Endothelial cell of umbilical vein (primary cell): ENCODE results near the gene PCGF3. TPM values are rescaled to one million over a fixed set of nuclear protein-coding genes. Genes with fewer than 3 reads are reported as not detected.

Experiments used
- Bru-seq: library from RNA; stranded (reverse); fragments of 400-500 nt; gene quantifications from one replicate; lab custom pipeline; 2021; lab: Mats Ljungman, UMichigan
- BruChase-seq, 2 experiments: library from RNA; stranded (reverse); fragments of 400-500 nt; gene quantifications; one replicate each; lab custom pipeline; 2021; lab: Mats Ljungman, UMichigan
- BruUV-seq: library from RNA; stranded (reverse); fragments of 400-500 nt; replicated peaks from 2 replicates; lab custom pipeline; 2021; lab: Mats Ljungman, UMichigan
- CTCF ChIA-PET: fragments of 300-600, 350-600 bp; sonication (Branson Sonifier 250); formaldehyde crosslinking; loops from one replicate; lab custom pipeline; 2021; ENCODE audit warnings: antibody characterized with exemption, inconsistent platforms; lab: Charles Lee
- POLR2A ChIA-PET: fragments of 300-600, 350-600 bp; sonication (Branson Sonifier 250); formaldehyde crosslinking; loops from one replicate; lab custom pipeline; 2021; ENCODE audit warnings: antibody characterized with exemption, inconsistent platforms; lab: Charles Lee
- DNase-seq: peaks from one replicate; pipeline ENCODE4 v3.0.0-alpha.2; 2011; ENCODE audit warnings: low read depth, low spot score
- FAIRE-seq: peaks from 2 replicates; lab custom pipeline; 2011; peaks lifted over from hg19 to GRCh38; lab: Jason Lieb, UNC
- H2AFZ ChIP-seq: 2 replicates; pipeline ENCODE4 v1.6.0; 2012; ENCODE audit warnings: low read depth, low read length, control low read depth, inconsistent platforms
- H3K27ac ChIP-seq: 2 replicates; pipeline ENCODE4 v1.5.1; 2011; ENCODE audit warnings: low read depth, mild to moderate bottlenecking, control low read depth, low read length, moderate library complexity; ENCODE audit not compliant: insufficient read depth
- H3K27me3 ChIP-seq, 2 experiments: 2 replicates each; pipeline versions ENCODE4 v1.6.0 to v1.6.1; 2011; ENCODE audit warnings: low read length in 2 of 2, mixed read lengths in 1 of 2; ENCODE audit not compliant: control insufficient read depth in 2 of 2, insufficient read depth in 2 of 2
- H3K36me3 ChIP-seq, 2 experiments: 2 replicates in 1 of 2; 3 replicates in 1 of 2; pipeline ENCODE4 v1.5.1; 2011; ENCODE audit warnings: low read length in 2 of 2, mild to moderate bottlenecking in 1 of 2, moderate library complexity in 1 of 2; ENCODE audit not compliant: control insufficient read depth in 2 of 2, insufficient read depth in 2 of 2; ENCODE audit errors: extremely low read depth in 1 of 2
- H3K4me1 ChIP-seq: 3 replicates; pipeline ENCODE4 v1.5.1; 2011; ENCODE audit warnings: mild to moderate bottlenecking, low read length; ENCODE audit not compliant: control insufficient read depth, insufficient read depth; ENCODE audit errors: extremely low read depth
- H3K4me2 ChIP-seq: 2 replicates; pipeline ENCODE4 v1.6.1; 2011; ENCODE audit warnings: low read length, control low read depth, mixed read lengths; ENCODE audit not compliant: insufficient read depth
- H3K4me3 ChIP-seq, 3 experiments: fragments of 200-600 bp in 1 of 3; sonication (generic), shearing (Covaris generic) in 1 of 3; replicated peaks in 1 of 3; 2 replicates each; pipeline ENCODE4 v1.5.1; 2011 to 2016; ENCODE audit warnings: control low read depth in 3 of 3, low read length in 3 of 3, mild to moderate bottlenecking in 2 of 3, inconsistent platforms in 1 of 3, low read depth in 1 of 3, moderate library complexity in 1 of 3; ENCODE audit not compliant: insufficient read depth in 1 of 3
- H3K79me2 ChIP-seq: 2 replicates; pipeline ENCODE4 v1.6.0; 2012; ENCODE audit warnings: low read length, inconsistent platforms; ENCODE audit not compliant: control insufficient read depth, insufficient read depth
- H3K9ac ChIP-seq: replicated peaks from 2 replicates; pipeline ENCODE3; 2011; ENCODE audit warnings: low read length, control low read depth; ENCODE audit not compliant: insufficient read depth; ENCODE audit errors: extremely low read depth
- H3K9me1 ChIP-seq: replicated peaks from 3 replicates; pipeline ENCODE4 v1.6.0; 2011; ENCODE audit warnings: mild to moderate bottlenecking, low read length; ENCODE audit not compliant: control insufficient read depth, insufficient read depth; ENCODE audit errors: extremely low read depth
- H3K9me3 ChIP-seq: replicated peaks from 2 replicates; pipeline ENCODE4 v1.5.1; 2012; ENCODE audit warnings: low read length, inconsistent platforms; ENCODE audit not compliant: control insufficient read depth, insufficient read depth
- H4K20me1 ChIP-seq: replicated peaks from 2 replicates; pipeline ENCODE3; 2011; ENCODE audit warnings: mild to moderate bottlenecking, low read length; ENCODE audit not compliant: control insufficient read depth, insufficient read depth; ENCODE audit errors: extremely low read depth
- EZH2 ChIP-seq: IDR thresholded peaks from 2 replicates; pipeline ENCODE4 v1.6.1; 2012; ENCODE audit warnings: borderline replicate concordance, low read depth, mild to moderate bottlenecking, moderate library complexity, low read length, inconsistent platforms; ENCODE audit not compliant: severe bottlenecking
- FOS ChIP-seq: IDR thresholded peaks from 2 replicates; pipeline ENCODE4 v1.6.1; 2011; ENCODE audit warnings: mild to moderate bottlenecking, low read length, moderate library complexity, borderline replicate concordance; ENCODE audit not compliant: insufficient read depth
- GATA2 ChIP-seq: IDR thresholded peaks from 2 replicates; pipeline ENCODE4 v1.7.0; 2011; ENCODE audit warnings: low read depth, mild to moderate bottlenecking, moderate library complexity, mixed read lengths, low read length; ENCODE audit not compliant: insufficient read length, insufficient read depth
- POLR2A ChIP-seq: IDR thresholded peaks from 2 replicates; pipeline ENCODE4 v1.6.1; 2012; ENCODE audit warnings: low read depth, mild to moderate bottlenecking, control low read depth, low read length
- POLR2AphosphoS5 ChIP-seq: IDR thresholded peaks from 2 replicates; pipeline ENCODE4 v1.6.1; 2012; ENCODE audit warnings: low read depth, mild to moderate bottlenecking, control low read depth, low read length, moderate library complexity; ENCODE audit not compliant: insufficient read depth
- dilution Hi-C: fragments of 300-500 bp; cut with MboI; formaldehyde crosslinking; loops from one replicate; pipeline ENCODE4 v1.15.0; 2019; ENCODE audit warnings: low sequenced_read_pairs; ENCODE audit not compliant: extremely low pct_ligation_motif_present
- intact Hi-C: fragments of 100-400 bp; cut with micrococcal nuclease; formaldehyde crosslinking; loops from one replicate; pipeline ENCODE4 v1.10.0; 2022
- long read RNA-seq: library from polyadenylated mRNA; stranded (forward); transcript quantifications from one replicate; pipeline ENCODE4 v2.0.0, GENCODE V29; 2021
- polyA minus RNA-seq, 3 experiments: library from RNA; depleted of rRNA, polyadenylated mRNA; stranded (reverse); fragments of >200 nt; gene quantifications; 1 replicate in 1 of 3; 2 replicates in 2 of 3; pipeline ENCODE4 v1.2.3, GENCODE V29; 2011
- polyA plus RNA-seq, 4 experiments: library from polyadenylated mRNA; depleted of rRNA in 3 of 4; stranded (reverse) in 3 of 4; unstranded in 1 of 4; fragments of >200 nt; gene quantifications; 2 replicates each; pipeline versions ENCODE4 v1.2.1 to v1.2.3, GENCODE V29; 2011 to 2012; ENCODE audit warnings: missing spikeins in 1 of 4
- total RNA-seq: library from RNA; stranded (reverse); gene quantifications from 2 replicates; pipeline ENCODE4 v1.2.3, GENCODE V29; 2021
- TF ChIP-seq, protein P1 (sequence below): IDR thresholded peaks from 2 replicates; pipeline ENCODE4 v1.6.1; 2011; ENCODE audit not compliant: insufficient read depth, insufficient read length

PCGF3 gene, protein sequence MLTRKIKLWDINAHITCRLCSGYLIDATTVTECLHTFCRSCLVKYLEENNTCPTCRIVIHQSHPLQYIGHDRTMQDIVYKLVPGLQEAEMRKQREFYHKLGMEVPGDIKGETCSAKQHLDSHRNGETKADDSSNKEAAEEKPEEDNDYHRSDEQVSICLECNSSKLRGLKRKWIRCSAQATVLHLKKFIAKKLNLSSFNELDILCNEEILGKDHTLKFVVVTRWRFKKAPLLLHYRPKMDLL
- total RNA-seq: 69.2 and 70.2 TPM in 2 replicates
- 91.8 and 95.3 TPM in 2 replicates for polyA plus RNA-seq
- 53.0 and 64.5 TPM in 2 replicates for polyA plus RNA-seq (2011; cell fraction: cytosol; rRNA removed)
- polyA plus RNA-seq (2011; cell fraction: nucleus; rRNA removed): 376 and 396 TPM in 2 replicates
- 42.1 and 58.2 TPM in 2 replicates for polyA plus RNA-seq (2012)
- 80.4 and 109 TPM in 2 replicates for polyA minus RNA-seq
- 18.2 TPM for polyA minus RNA-seq (2011; cell fraction: cytosol; rRNA and poly(A)+ RNA removed)
- 85.7 and 100 TPM in 2 replicates for polyA minus RNA-seq (2011; cell fraction: nucleus; rRNA and poly(A)+ RNA removed)
- percentile 70 among the genes with signal in this experiment for Bru-seq, nascent RNA
- percentile 92 among the genes with signal in this experiment for BruChase-seq, experiment 1, labeled RNA remaining after a 6-hour chase
- percentile 88 among the genes with signal in this experiment for BruChase-seq, experiment 2, labeled RNA remaining after a 2-hour chase
- long read RNA-seq, full-length matches to known transcripts: 53 of 78 reads
- long read RNA-seq, partial matches to known transcripts: 9 of 78 reads
- long read RNA-seq, other reads (novel, unspliced or antisense): 16 of 78 reads

DNA sequence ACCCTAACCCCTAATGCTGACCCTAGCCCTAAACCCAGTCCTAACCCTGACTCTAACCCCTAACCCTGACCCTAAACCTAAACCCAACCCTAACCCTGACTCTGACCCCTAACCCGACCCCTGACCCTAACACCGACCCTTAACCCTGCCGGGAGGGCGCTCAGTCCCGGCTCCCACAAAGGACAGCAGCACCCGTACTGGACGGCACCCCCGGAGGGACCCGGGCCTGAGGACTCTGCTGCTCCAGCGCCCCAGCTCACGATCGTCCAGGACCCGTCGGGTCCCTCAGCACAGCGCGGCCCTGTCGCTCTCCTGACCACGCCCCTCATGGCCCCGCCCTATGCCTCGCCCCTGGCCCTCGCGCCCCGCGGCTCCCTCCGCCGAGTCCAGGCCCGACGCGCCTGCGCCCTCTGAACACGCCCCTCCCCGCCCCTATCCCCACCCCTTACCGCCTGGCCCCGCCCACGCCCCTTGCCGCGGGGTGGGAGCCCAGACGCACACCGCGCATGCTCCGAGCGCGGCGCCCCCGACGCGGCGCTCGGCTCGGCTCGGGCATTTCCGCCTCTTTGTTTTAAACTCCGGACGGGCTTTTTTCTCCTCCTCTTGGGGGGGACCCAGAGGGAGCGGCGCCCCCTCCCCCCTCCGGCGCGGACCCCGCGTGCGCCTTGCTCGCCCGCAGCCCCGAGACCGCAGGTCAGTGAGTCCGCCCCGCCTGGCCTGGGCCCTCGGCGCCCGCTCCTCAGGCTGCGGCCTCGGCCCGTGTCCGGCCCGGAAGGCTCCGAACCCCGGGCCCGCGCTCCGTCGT lies at the start of gene PCGF3:
Gene PCGF3, plus strand, starts transcription at position 555 of the 805 bp plus-strand sequence. CDS start 27,849 bp downstream, outside the sequence.
- dilution Hi-C loops (no loop called here), intact Hi-C loops (loop anchor here (1.0 kb wide), 1 partner anchor 18 kb away; no protein-coding TSS in a partner anchor)
- peak; percentile 96 for DNase-seq
- H3K4me1 ChIP-seq: peaks cover 14% of the 10 kb centered on the region
- ChIA-PET POLR2A (no interaction called here), CTCF (no interaction called here)
- peak within 1 kb of the TSS; percentile 99 for H3K9ac ChIP-seq
- H3K4me3 ChIP-seq: peak within 1 kb of the TSS; percentile 46 to 77 (median 71)
- H3K9me1 ChIP-seq: no peaks in the 10 kb centered on the region
- peak within 1 kb of the TSS; percentile 31 for H3K4me2 ChIP-seq
- peaks cover 42% of the 10 kb centered on the region for H3K79me2 ChIP-seq
- H2AFZ ChIP-seq: peak within 1 kb of the TSS; percentile 21
- H3K36me3 ChIP-seq: peaks cover 2 to 5% of the 10 kb centered on the region in 2 experiments
- H3K27ac ChIP-seq: peak within 1 kb of the TSS; percentile 75
- FAIRE-seq: peak; percentile 97
- H4K20me1 ChIP-seq: peaks cover 3% of the 10 kb centered on the region
- H3K9me3 ChIP-seq: no peaks in the 10 kb centered on the region
- H3K27me3 ChIP-seq: no peaks in the 10 kb centered on the region
- TF ChIP-seq POLR2AphosphoS5 (peak; percentile 57), FOS (no peak), GATA2 (no peak), POLR2A (peak; percentile 54), EZH2 (no peak)
- TF ChIP-seq, protein P1, sequence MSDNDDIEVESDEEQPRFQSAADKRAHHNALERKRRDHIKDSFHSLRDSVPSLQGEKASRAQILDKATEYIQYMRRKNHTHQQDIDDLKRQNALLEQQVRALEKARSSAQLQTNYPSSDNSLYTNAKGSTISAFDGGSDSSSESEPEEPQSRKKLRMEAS: no peak
- BruUV-seq: TSS peak; percentile 81
